K562 (cell line): Measurements from ENCODE around the gene PCBD1. TPM values are rescaled to one million over a fixed set of nuclear protein-coding genes. Genes with fewer than 3 reads are reported as not detected.

Experiments
- ATAC-seq: fragments of 200-7000 bp; cut with Tn5 transposase; 3 replicates; pipeline ENCODE4 v1.9.1; 2020; ENCODE audit warnings: moderate library complexity
- BruUV-seq: library from RNA; stranded (reverse); fragments of 400-500 nt; replicated peaks from 2 replicates; lab custom pipeline; 2021; lab: Mats Ljungman, UMichigan
- CTCF ChIA-PET: fragments of 300-600 bp; formaldehyde crosslinking; extraction: SDS; loops from one replicate; lab custom pipeline; 2021; ENCODE audit warnings: low intra/inter-chr PET ratio; lab: Yijun Ruan, JAX
- POLR2A ChIA-PET: fragments of 300-600, 350-650 bp; sonication (Branson Sonifier 250); formaldehyde crosslinking; extraction: SDS; loops from one replicate; lab custom pipeline; 2021; ENCODE audit warnings: antibody characterized with exemption, inconsistent platforms; lab: Yijun Ruan, JAX
- DNase-seq, 4 experiments: peaks; one replicate each; pipeline versions ENCODE4 v3.0.0 to v3.0.0-alpha.2; 2011 to 2018; ENCODE audit warnings: low spot score in 3 of 4, mixed read lengths in 3 of 4; ENCODE audit errors: extremely low read depth in 1 of 4
- FAIRE-seq: peaks from 2 replicates; lab custom pipeline; 2011; peaks lifted over from hg19 to GRCh38; lab: Jason Lieb, UNC
- H2AFZ ChIP-seq: 2 replicates; pipeline ENCODE4 v1.6.0; 2011; ENCODE audit warnings: low read depth, low read length, control low read depth, inconsistent platforms
- H3K27ac ChIP-seq: fragments of 200-600 bp; 3 replicates; pipeline ENCODE4 v1.8.0; 2011; ENCODE audit warnings: low read depth, mild to moderate bottlenecking, control low read depth, inconsistent platforms, low read length, moderate library complexity, mixed read lengths; ENCODE audit errors: extremely low read depth
- H3K27me3 ChIP-seq, 2 experiments: fragments of 300-600 bp in 1 of 2; 2 replicates in 1 of 2; 3 replicates in 1 of 2; pipeline versions ENCODE4 v1.6.0 to v1.8.0; 2011; ENCODE audit warnings: inconsistent platforms in 2 of 2, low read length in 2 of 2, mild to moderate bottlenecking in 1 of 2, mixed read lengths in 1 of 2, moderate library complexity in 1 of 2; ENCODE audit not compliant: control insufficient read depth in 2 of 2, insufficient read depth in 2 of 2
- H3K36me3 ChIP-seq: fragments of 300-600 bp; 3 replicates; pipeline ENCODE4 v1.8.0; 2011; ENCODE audit warnings: mild to moderate bottlenecking, low read length, inconsistent platforms; ENCODE audit not compliant: control insufficient read depth, insufficient read depth
- H3K4me1 ChIP-seq, 2 experiments: fragments of 200-600 bp in 1 of 2; replicated peaks in 1 of 2; 2 replicates in 1 of 2; 3 replicates in 1 of 2; pipeline versions ENCODE4 v1.5.1 to v1.8.0; 2011; ENCODE audit warnings: inconsistent platforms in 2 of 2, low read length in 2 of 2, mild to moderate bottlenecking in 1 of 2, mixed read lengths in 1 of 2, moderate library complexity in 1 of 2; ENCODE audit not compliant: control insufficient read depth in 2 of 2, insufficient read depth in 2 of 2
- H3K4me2 ChIP-seq: 2 replicates; pipeline ENCODE4 v1.6.1; 2011; ENCODE audit warnings: low read length, control low read depth, inconsistent platforms, mixed read lengths; ENCODE audit not compliant: insufficient read depth
- H3K4me3 ChIP-seq: fragments of 200-600 bp; sonication (generic), shearing (Covaris generic); 2 replicates; pipeline ENCODE4 v1.5.1; 2016; ENCODE audit warnings: control low read depth, inconsistent platforms
- H3K79me2 ChIP-seq: fragments of 200-600 bp; 3 replicates; pipeline ENCODE4 v1.8.0; 2011; ENCODE audit warnings: low read length, inconsistent platforms; ENCODE audit not compliant: control insufficient read depth, insufficient read depth
- H3K9ac ChIP-seq, 2 experiments: 2 replicates each; pipeline versions ENCODE4 v1.6.0 to v1.6.1; 2011; ENCODE audit warnings: low read depth in 2 of 2, low read length in 2 of 2, control low read depth in 1 of 2, inconsistent platforms in 1 of 2, mild to moderate bottlenecking in 1 of 2, mixed read lengths in 1 of 2; ENCODE audit not compliant: insufficient read depth in 1 of 2
- H3K9me1 ChIP-seq: one replicate; pipeline ENCODE4 v1.6.0; 2011; ENCODE audit warnings: inconsistent platforms, mild to moderate bottlenecking, low read length, moderate library complexity; ENCODE audit not compliant: control insufficient read depth, insufficient read depth
- H3K9me3 ChIP-seq: replicated peaks from 2 replicates; pipeline ENCODE4 v1.5.1; 2011; ENCODE audit warnings: low read depth, low read length, inconsistent platforms; ENCODE audit not compliant: control insufficient read depth, insufficient read depth
- H4K20me1 ChIP-seq: replicated peaks from 2 replicates; pipeline ENCODE4 v1.6.1; 2011; ENCODE audit warnings: low read length, inconsistent platforms, mixed read lengths; ENCODE audit not compliant: control insufficient read depth, insufficient read depth
- ATF2 ChIP-seq: sonication (generic); formaldehyde crosslinking; IDR thresholded peaks from 2 replicates; pipeline ENCODE4 v1.8.1; 2022; ENCODE audit warnings: missing genetic modification reagents
- ATF6 ChIP-seq: sonication (generic); formaldehyde crosslinking; IDR thresholded peaks from 2 replicates; pipeline ENCODE4 v1.4.0; 2020; ENCODE audit warnings: mild to moderate bottlenecking, missing genetic modification reagents
- ETS2 ChIP-seq: IDR thresholded peaks from 2 replicates; pipeline ENCODE4 v1.6.1; 2016; ENCODE audit warnings: borderline replicate concordance, missing genetic modification characterization, mild to moderate bottlenecking, moderate library complexity, missing compliant biosample characterization; ENCODE audit not compliant: poor library complexity, severe bottlenecking
- NR2C2 ChIP-seq, 2 experiments: fragments of 200-800 bp in 1 of 2; sonication (Bioruptor generic) in 1 of 2; sonication (generic) in 1 of 2; formaldehyde crosslinking in 1 of 2; IDR thresholded peaks; 2 replicates each; pipeline versions ENCODE4 v1.6.1 to v1.8.0; 2016 to 2022; ENCODE audit warnings: mild to moderate bottlenecking in 1 of 2, missing compliant biosample characterization in 1 of 2, missing genetic modification characterization in 1 of 2, missing genetic modification reagents in 1 of 2
- PTBP1 ChIP-seq: fragments of 200-400 bp; formaldehyde crosslinking; IDR thresholded peaks from 2 replicates; pipeline ENCODE4 v1.6.1; 2017; ENCODE audit warnings: low read depth, low read length
- ZFPM2 ChIP-seq: fragments of 250-450 bp; sonication (Bioruptor Pico); IDR thresholded peaks from 2 replicates; pipeline ENCODE4 v1.5.1; 2022; ENCODE audit warnings: mild to moderate bottlenecking
- WGBS: fragments of 100-300 bp; shearing (Covaris generic); methylation state at CpG from one replicate; pipeline ENCODE4 v1.1.6; 2016; ENCODE audit warnings: low coverage, mixed read lengths; ENCODE audit not compliant: insufficient coverage; ENCODE audit errors: missing lambda C conversion rate; 5-methylcytosine and 5-hydroxymethylcytosine counted together
- in situ Hi-C: fragments of 300-500 bp; cut with MboI; formaldehyde crosslinking; loops from 4 replicates; pipeline ENCODE4 v1.15.0; 2018; ENCODE audit warnings: inconsistent platforms, mixed read lengths
- intact Hi-C: fragments of 100-400 bp; cut with micrococcal nuclease; formaldehyde crosslinking; loops from 2 replicates; pipeline ENCODE4 v1.14.2; 2022
- polyA plus RNA-seq, 8 experiments: library from polyadenylated mRNA; depleted of rRNA in 4 of 8; stranded (reverse) in 5 of 8; unstranded in 3 of 8; fragments of >200 nt; fragmentation: Nextera tagmentation in 2 of 8; fragmentation: Illumina TruSeq in 1 of 8; extraction: Ambion mirVana in 2 of 8; extraction: Trizol in 1 of 8; gene quantifications; 2 replicates each; pipeline versions ENCODE4 v1.2.1 to v1.2.3, GENCODE V29; 2011 to 2014; ENCODE audit warnings: inconsistent platforms in 1 of 8, missing spikeins in 1 of 8
- total RNA-seq, 7 experiments: library from RNA; depleted of rRNA in 6 of 7; stranded (reverse); fragments of >200 nt in 6 of 7; fragmentation: Illumina TruSeq in 2 of 7; extraction: Trizol in 2 of 7; gene quantifications; 2 replicates each; pipeline versions ENCODE4 v1.2.1 to v1.2.3, GENCODE V29; 2011 to 2021; ENCODE audit warnings: low replicate concordance in 1 of 7

PCBD1 gene
- total and polyA plus RNA-seq, 9 of the 15 experiments (the other 6 are each of a cell fraction or from before 2014, with no cell fraction given): 14.6 to 109 (median 57.0) TPM

- Histone ChIP-seq H3K79me2 (no peaks in the 10 kb centered on the region), H3K9me1 (no peaks in the 10 kb centered on the region), H3K27me3 (no peaks in the 10 kb centered on the region), H3K27ac (no peak overlapping the region), H4K20me1 (no peaks in the 10 kb centered on the region), H3K36me3 (peaks cover 3% of the 10 kb centered on the region; the same call in 1 of the 3 replicates), H3K9ac (no peak overlapping the region), H2AFZ (no peak overlapping the region), H3K9me3 (no peaks in the 10 kb centered on the region), H3K4me2 (no peak overlapping the region), H3K4me1 (peaks cover 0 to 14% of the 10 kb centered on the region in 2 experiments; a peak in 2 of 5 replicates)
- in situ Hi-C loops: no loop called here
- POLR2A ChIA-PET: interaction anchor here (1.4 kb wide), 1 partner anchor 10 kb away, joined by 5 read pairs; no protein-coding TSS in a partner anchor
- WGBS: 33% methylated on average over 2 of the region's 2 CpGs
- intact Hi-C loops: no loop called here
- DNase-seq: no peak
- BruUV-seq: no TSS peak
- CTCF ChIA-PET: no interaction called here
- FAIRE-seq: no peak
- no peak for TF ChIP-seq ATF2 (CRISPR knock-in tag)
- TF ChIP-seq ATF6 (CRISPR knock-in tag): no peak
- no peak for TF ChIP-seq ZFPM2 (CRISPR knock-in tag)
- no peak for TF ChIP-seq NR2C2 (CRISPR knock-in tag; IDR thresholded peaks at IDR 0.05)
- TF ChIP-seq NR2C2 (tag; IDR thresholded peaks at IDR 0.05): no peak
- TF ChIP-seq ETS2 (tag): no peak
- no peak for TF ChIP-seq PTBP1
- TF ChIP-seq, all 486 proteins: peak for 0
- ATAC-seq: no peak
- H3K4me3 ChIP-seq: no peak overlapping the region
These were observed 38.8 kb downstream of the PCBD1 start for GRCh38 chr10:70849582-70850016.
